B cell (primary cell): ENCODE results near the gene C1QBP.

Source experiments
- CTCF ChIP-seq: fragments of 200-600 bp; IDR thresholded peaks from one replicate; pipeline ENCODE4 v1.8.0; 2022; ENCODE audit warnings: antibody characterized with exemption, mild to moderate bottlenecking
- EZH2 ChIP-seq: IDR thresholded peaks from 2 replicates; pipeline ENCODE4 v1.6.1; 2012; ENCODE audit warnings: borderline replicate concordance, low read depth, mild to moderate bottlenecking, moderate library complexity, low read length; ENCODE audit not compliant: insufficient read depth, poor library complexity, severe bottlenecking

- TF ChIP-seq CTCF (no peak), EZH2 (no peak)
These were observed 27.3 kb upstream of the C1QBP start for GRCh38 chr17:5466295-5466694.
